Stomach (tissue), 4 donors: ENCODE measurements around the gene ADGRD2.

Experiments used
- EP300 ChIP-seq: sonication (generic); formaldehyde crosslinking; IDR thresholded peaks from one replicate; pipeline ENCODE4 v1.6.1; 2017; ENCODE audit warnings: antibody characterized with exemption
- POLR2AphosphoS5 ChIP-seq, 3 donors: sonication (generic); formaldehyde crosslinking; IDR thresholded peaks; one replicate each; pipeline ENCODE4 v1.6.1; 2016; ENCODE audit warnings: antibody characterized with exemption in 3 of 3

- TF ChIP-seq POLR2AphosphoS5 (IDR thresholded peaks at IDR 0.05) = no peak
- no peak for TF ChIP-seq EP300
Measured at GRCh38 chr9:124450241-124450924, at the start of gene ADGRD2.
